Upper lobe of right lung (tissue), 1 donor: ENCODE results near the gene COL16A1. TPM values are rescaled to one million over a fixed set of nuclear protein-coding genes. Genes with fewer than 3 reads are reported as not detected.

Source experiments
- ATAC-seq: fragments of 200-7000 bp; cut with Tn5 transposase; one replicate; pipeline ENCODE4 v1.9.1; 2020; ENCODE audit warnings: mild to moderate bottlenecking, moderate library complexity
- DNase-seq: peaks from one replicate; pipeline ENCODE4 v3.0.0-alpha.2; 2020
- H3K27ac ChIP-seq: fragments of 200-600 bp; one replicate; pipeline ENCODE4 v1.8.0; 2022
- H3K27me3 ChIP-seq: fragments of 200-600 bp; one replicate; pipeline ENCODE4 v1.8.0; 2022; ENCODE audit warnings: mild to moderate bottlenecking
- H3K36me3 ChIP-seq: fragments of 200-600 bp; one replicate; pipeline ENCODE4 v1.8.0; 2022
- H3K4me1 ChIP-seq: fragments of 200-600 bp; one replicate; pipeline ENCODE4 v1.8.0; 2022
- H3K4me3 ChIP-seq: fragments of 200-600 bp; one replicate; pipeline ENCODE4 v1.8.0; 2022; ENCODE audit warnings: mild to moderate bottlenecking
- H3K9me3 ChIP-seq: fragments of 200-600 bp; one replicate; pipeline ENCODE4 v1.8.0; 2022
- CTCF ChIP-seq: fragments of 200-600 bp; IDR thresholded peaks from one replicate; pipeline ENCODE4 v1.8.0; 2022; ENCODE audit warnings: antibody characterized with exemption
- intact Hi-C: fragments of 100-400 bp; cut with DNase I; formaldehyde crosslinking; loops from one replicate; pipeline ENCODE4 v1.11.0; 2022
- total RNA-seq: library from RNA; stranded (reverse); fragmentation: NEBNext Ultra II Directional; extraction: Animal tissue kit (Norgen Biotek cat#: 25700); gene quantifications from one replicate; pipeline ENCODE4 v1.2.1, GENCODE V29; 2021
- donor health status: DM: no; HTN: yes; CAD: no; lungs with severe emphysema.

The COL16A1 gene
- total RNA-seq, 1 donor from 2014 or later, result 28.9 TPM

GRCh38 chr1:31666263-31666963, 37.4 kb downstream of the COL16A1 start:
- intact Hi-C loops, result loop anchor here (5.0 kb wide), 1 partner anchor 121 kb away; no protein-coding TSS in a partner anchor
- no peaks in the 10 kb centered on the region for H3K9me3 ChIP-seq
- ATAC-seq, result peak; percentile 46
- DNase-seq, result peak; percentile 66
- TF ChIP-seq CTCF, result no peak
- no peaks in the 10 kb centered on the region for H3K36me3 ChIP-seq
- H3K4me1 ChIP-seq, result peaks cover 11% of the 10 kb centered on the region
- H3K27me3 ChIP-seq, result no peaks in the 10 kb centered on the region
- no peak overlapping the region for H3K4me3 ChIP-seq
- H3K27ac ChIP-seq, result peak overlapping the region; percentile 4

- DNase-seq, result peak; percentile 54
- Histone ChIP-seq H3K4me1 (peaks cover 10% of the 10 kb centered on the region), H3K36me3 (no peaks in the 10 kb centered on the region), H3K9me3 (no peaks in the 10 kb centered on the region), H3K4me3 (no peak overlapping the region), H3K27ac (no peak overlapping the region), H3K27me3 (no peaks in the 10 kb centered on the region)
- no peak for ATAC-seq
- intact Hi-C loops, result loop anchor here (5.0 kb wide), 1 partner anchor 122 kb away; no protein-coding TSS in a partner anchor
- no peak for TF ChIP-seq CTCF
Measured at GRCh38 chr1:31665234-31665878, 38.5 kb downstream of the COL16A1 start.

GRCh38 chr1:31664528-31664927, 39.3 kb downstream of the COL16A1 start:
- Histone ChIP-seq H3K4me1 (peaks cover 2% of the 10 kb centered on the region), H3K9me3 (no peaks in the 10 kb centered on the region), H3K27me3 (no peaks in the 10 kb centered on the region), H3K4me3 (no peak overlapping the region), H3K27ac (no peak overlapping the region), H3K36me3 (no peaks in the 10 kb centered on the region)
- intact Hi-C loops, result no loop called here
- TF ChIP-seq CTCF, result no peak
- no peak for ATAC-seq
- no peak for DNase-seq

GRCh38 chr1:31663622-31664452, 40.0 kb downstream of the COL16A1 start:
- intact Hi-C loops, result no loop called here
- Histone ChIP-seq H3K4me1 (no peaks in the 10 kb centered on the region), H3K27ac (no peak overlapping the region), H3K27me3 (no peaks in the 10 kb centered on the region), H3K36me3 (no peaks in the 10 kb centered on the region), H3K9me3 (no peaks in the 10 kb centered on the region), H3K4me3 (no peak overlapping the region)
- TF ChIP-seq CTCF, result peak; percentile 90
- DNase-seq (peak; percentile 73), ATAC-seq (peak; percentile 76)

GRCh38 chr1:31662463-31662862, 41.4 kb downstream of the COL16A1 start:
- DNase-seq (no peak), ATAC-seq (no peak)
- Histone ChIP-seq H3K4me1 (no peaks in the 10 kb centered on the region), H3K36me3 (no peaks in the 10 kb centered on the region), H3K4me3 (no peak overlapping the region), H3K27me3 (no peaks in the 10 kb centered on the region), H3K27ac (no peak overlapping the region), H3K9me3 (no peaks in the 10 kb centered on the region)
- intact Hi-C loops, result no loop called here
- no peak for TF ChIP-seq CTCF
